H1 (cell line): ENCODE measurements around the gene DAG1.

Experiments
- EZH2 ChIP-seq: fragments of 200-600 bp; sonication (generic); IDR thresholded peaks from 2 replicates; pipeline ENCODE4 v1.7.1; 2012; ENCODE audit warnings: low read depth, mild to moderate bottlenecking, moderate library complexity, low read length, inconsistent platforms; ENCODE audit not compliant: severe bottlenecking
- HDAC6 ChIP-seq: IDR thresholded peaks from one replicate; pipeline ENCODE4 v1.7.1; 2012; ENCODE audit warnings: low read depth, mild to moderate bottlenecking, inconsistent platforms, low read length, moderate library complexity
- TF ChIP-seq, protein P1 (sequence below), 3 experiments: IDR thresholded peaks; 1 replicate in 2 of 3; 2 replicates in 1 of 3; pipeline versions ENCODE4 v1.5.1 to v1.6.1; 2011; ENCODE audit warnings: low read length in 3 of 3, mild to moderate bottlenecking in 3 of 3, inconsistent platforms in 2 of 3, low read depth in 1 of 3, moderate library complexity in 1 of 3; ENCODE audit not compliant: insufficient read depth in 1 of 3; ENCODE audit errors: control extremely low read depth in 1 of 3

DNA sequence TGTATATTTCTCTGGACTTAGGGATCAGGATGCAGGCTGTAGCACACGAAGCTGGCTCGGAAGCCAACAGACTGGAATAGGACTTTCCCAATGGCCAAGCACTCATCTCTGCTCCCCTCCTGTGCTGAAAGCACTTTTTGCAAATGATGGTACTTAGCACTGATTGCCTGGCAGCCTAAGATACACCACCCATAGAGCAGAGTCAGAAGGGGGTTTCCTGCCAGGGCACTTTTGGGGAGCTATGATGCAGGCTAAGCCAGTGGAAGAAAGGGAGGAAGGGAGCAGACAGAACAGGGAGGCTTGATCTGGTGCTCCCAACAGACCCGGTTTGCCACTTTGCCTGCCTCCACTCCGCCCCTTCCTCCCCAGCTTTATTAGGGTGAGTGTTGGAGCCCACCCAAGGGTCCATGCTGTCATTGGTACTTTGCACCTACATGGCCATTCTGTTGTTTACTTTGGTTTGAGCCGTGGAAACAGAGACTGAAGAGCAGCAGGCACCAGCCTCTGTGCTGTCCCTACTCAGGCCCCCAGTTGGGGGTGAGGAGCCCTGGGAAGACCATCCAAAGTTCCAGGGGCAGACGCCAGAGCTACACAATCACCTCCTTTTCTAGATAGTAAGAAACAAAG is 100.1 kb downstream of the DAG1 start:
- TF ChIP-seq EZH2: no peak
- no peak for TF ChIP-seq HDAC6
- TF ChIP-seq, protein P1, sequence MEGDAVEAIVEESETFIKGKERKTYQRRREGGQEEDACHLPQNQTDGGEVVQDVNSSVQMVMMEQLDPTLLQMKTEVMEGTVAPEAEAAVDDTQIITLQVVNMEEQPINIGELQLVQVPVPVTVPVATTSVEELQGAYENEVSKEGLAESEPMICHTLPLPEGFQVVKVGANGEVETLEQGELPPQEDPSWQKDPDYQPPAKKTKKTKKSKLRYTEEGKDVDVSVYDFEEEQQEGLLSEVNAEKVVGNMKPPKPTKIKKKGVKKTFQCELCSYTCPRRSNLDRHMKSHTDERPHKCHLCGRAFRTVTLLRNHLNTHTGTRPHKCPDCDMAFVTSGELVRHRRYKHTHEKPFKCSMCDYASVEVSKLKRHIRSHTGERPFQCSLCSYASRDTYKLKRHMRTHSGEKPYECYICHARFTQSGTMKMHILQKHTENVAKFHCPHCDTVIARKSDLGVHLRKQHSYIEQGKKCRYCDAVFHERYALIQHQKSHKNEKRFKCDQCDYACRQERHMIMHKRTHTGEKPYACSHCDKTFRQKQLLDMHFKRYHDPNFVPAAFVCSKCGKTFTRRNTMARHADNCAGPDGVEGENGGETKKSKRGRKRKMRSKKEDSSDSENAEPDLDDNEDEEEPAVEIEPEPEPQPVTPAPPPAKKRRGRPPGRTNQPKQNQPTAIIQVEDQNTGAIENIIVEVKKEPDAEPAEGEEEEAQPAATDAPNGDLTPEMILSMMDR (IDR thresholded peaks at IDR 0.05; ENCODE audit: control extremely low read depth in 1 of 3, insufficient read depth in 1 of 3, low read depth in 1 of 3, low read length in 3 of 3): no peak
